VCaP (cell line): Measurements from ENCODE around the gene TARP.

Experiments
- H3K27ac ChIP-seq: fragments of 450-650 bp; 2 replicates; pipeline ENCODE4 v1.5.1; 2017
- TF ChIP-seq, protein P1 (sequence below): fragments of 450-650 bp; conservative IDR thresholded peaks from 2 replicates; pipeline ENCODE4 v1.5.1; 2017; ENCODE audit warnings: mild to moderate bottlenecking, moderate library complexity

Gene TARP

GRCh38 chr7:38273286-38273995 is at the start of gene TARP:
Gene TARP (minus strand): TSS chr7:38273636.
- TF ChIP-seq, protein P1, sequence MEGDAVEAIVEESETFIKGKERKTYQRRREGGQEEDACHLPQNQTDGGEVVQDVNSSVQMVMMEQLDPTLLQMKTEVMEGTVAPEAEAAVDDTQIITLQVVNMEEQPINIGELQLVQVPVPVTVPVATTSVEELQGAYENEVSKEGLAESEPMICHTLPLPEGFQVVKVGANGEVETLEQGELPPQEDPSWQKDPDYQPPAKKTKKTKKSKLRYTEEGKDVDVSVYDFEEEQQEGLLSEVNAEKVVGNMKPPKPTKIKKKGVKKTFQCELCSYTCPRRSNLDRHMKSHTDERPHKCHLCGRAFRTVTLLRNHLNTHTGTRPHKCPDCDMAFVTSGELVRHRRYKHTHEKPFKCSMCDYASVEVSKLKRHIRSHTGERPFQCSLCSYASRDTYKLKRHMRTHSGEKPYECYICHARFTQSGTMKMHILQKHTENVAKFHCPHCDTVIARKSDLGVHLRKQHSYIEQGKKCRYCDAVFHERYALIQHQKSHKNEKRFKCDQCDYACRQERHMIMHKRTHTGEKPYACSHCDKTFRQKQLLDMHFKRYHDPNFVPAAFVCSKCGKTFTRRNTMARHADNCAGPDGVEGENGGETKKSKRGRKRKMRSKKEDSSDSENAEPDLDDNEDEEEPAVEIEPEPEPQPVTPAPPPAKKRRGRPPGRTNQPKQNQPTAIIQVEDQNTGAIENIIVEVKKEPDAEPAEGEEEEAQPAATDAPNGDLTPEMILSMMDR: no peak
- peak within 1 kb of the TSS; percentile 100 for H3K27ac ChIP-seq

GRCh38 chr7:38323156-38323555 is 49.7 kb upstream of the TARP start:
- H3K27ac ChIP-seq: no peak overlapping the region
- TF ChIP-seq, protein P1: no peak

DNA sequence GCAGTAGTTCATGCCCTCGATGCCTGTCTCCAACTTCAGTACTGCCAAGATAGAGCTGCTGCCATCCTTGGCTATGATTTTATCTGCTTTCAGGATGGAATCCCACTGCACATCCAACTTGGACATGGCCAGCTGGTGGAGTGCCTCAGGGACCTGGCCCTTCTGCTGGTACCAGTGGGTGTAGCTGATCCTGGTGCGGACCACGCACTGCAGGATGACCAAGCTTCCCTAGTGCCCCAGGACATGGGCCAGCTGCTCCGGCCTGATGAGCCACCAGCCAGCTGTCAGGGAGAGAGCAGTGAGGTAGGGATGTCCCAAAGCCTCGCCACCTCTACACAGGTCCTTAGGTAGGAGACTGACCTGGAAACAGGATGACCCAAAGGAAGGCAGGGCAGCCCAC is 49.0 kb upstream of the TARP start:
- TF ChIP-seq, protein P1: no peak
- no peak overlapping the region for H3K27ac ChIP-seq

DNA sequence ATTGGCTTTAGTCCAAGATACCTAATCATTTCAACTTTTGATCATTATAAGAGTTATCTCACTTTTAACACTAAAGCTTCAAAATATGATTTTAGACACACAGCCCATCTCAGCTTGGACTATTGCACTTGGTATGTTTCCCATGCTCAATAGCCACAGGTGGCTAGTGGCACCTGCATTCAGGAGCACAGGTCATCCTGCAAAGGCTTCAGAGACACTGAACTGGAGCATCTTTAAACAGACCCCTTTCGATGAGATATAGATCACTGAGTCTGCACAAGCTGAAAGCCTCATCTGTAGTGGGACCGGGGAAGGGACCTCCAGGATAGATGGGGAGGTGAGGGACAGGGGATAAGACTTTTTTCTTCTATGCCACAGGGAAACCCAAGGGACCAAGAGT is 48.5 kb upstream of the TARP start:
- no peak overlapping the region for H3K27ac ChIP-seq
- TF ChIP-seq, protein P1: no peak

GRCh38 chr7:38321515-38321944 is 48.1 kb upstream of the TARP start:
- H3K27ac ChIP-seq: peak overlapping the region; percentile 100
- TF ChIP-seq, protein P1: no peak

DNA sequence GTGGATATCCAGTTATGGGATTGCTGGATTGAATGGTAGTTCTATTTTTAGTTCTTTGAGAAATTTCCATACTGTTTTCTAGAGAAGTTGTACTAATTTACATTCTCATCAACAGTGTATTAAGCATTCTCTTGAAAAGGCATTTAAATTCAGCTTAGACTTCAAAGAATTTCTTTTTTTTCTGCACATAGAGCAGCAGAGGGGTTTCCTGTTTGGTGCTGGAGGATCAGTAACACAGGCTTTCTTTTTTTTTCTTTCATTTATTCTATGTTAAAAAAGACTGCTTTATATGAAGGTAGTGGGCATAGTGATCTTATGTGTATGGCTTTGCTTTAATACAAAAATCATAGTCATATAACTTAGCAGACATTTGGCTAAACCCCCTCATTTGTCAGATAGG is 47.6 kb upstream of the TARP start:
- peak overlapping the region; percentile 100 for H3K27ac ChIP-seq
- TF ChIP-seq, protein P1: no peak

DNA sequence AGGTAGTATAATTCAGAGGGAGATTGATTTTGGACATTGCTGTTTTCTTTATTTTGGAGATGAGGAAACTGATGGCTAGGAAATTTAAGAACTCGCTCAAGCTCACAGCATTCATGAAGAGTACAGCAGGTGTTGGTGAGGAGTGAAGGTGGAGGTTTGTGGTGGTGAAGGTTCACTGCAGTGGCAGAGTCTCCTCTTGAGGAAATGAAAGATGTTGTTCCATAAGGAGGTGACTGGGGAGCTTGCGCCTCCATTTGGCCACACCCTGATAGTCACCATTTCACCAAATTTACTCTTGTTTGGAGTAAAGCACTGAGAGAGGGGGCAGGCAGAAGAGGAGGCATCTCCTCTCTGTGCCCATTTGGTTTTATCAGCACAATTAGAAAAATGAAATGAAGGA is 46.4 kb upstream of the TARP start:
- peak overlapping the region; percentile 100 for H3K27ac ChIP-seq

More for the DNA sequence above, 46.4 kb upstream of the TARP start:
- TF ChIP-seq, protein P1: no peak
